Effector memory CD8-positive, alpha-beta T cell (primary cell): Measurements from ENCODE around the gene ADAMTS17.

Experiments used
- ATAC-seq: fragments of 150-1000 bp; cut with Tn5 transposase; replicated peaks from 2 replicates; pipeline ENCODE4 v1.10.0; 2021; ENCODE audit warnings: mild to moderate bottlenecking, moderate library complexity
- DNase-seq, 3 experiments: peaks; one replicate each; pipeline ENCODE4 v3.0.0; 2021
- H3K27ac Mint-ChIP-seq, 2 donors: one replicate each; pipeline ENCODE4 v1.8.0; 2022; ENCODE audit warnings: mild to moderate bottlenecking in 2 of 2, mixed read lengths in 2 of 2, moderate library complexity in 2 of 2
- H3K27me3 Mint-ChIP-seq, 2 donors: one replicate each; pipeline ENCODE4 v1.8.0; 2022; ENCODE audit warnings: mixed read lengths in 2 of 2
- H3K36me3 Mint-ChIP-seq: one replicate; pipeline ENCODE4 v1.8.0; 2022; ENCODE audit warnings: mild to moderate bottlenecking, moderate library complexity, mixed read lengths; ENCODE audit not compliant: insufficient read depth
- H3K4me1 Mint-ChIP-seq, 2 donors: one replicate each; pipeline ENCODE4 v1.8.0; 2022; ENCODE audit warnings: low read depth in 2 of 2, mixed read lengths in 2 of 2
- H3K4me3 Mint-ChIP-seq, 2 donors: one replicate each; pipeline ENCODE4 v1.8.0; 2022; ENCODE audit warnings: mild to moderate bottlenecking in 2 of 2, mixed read lengths in 2 of 2, moderate library complexity in 2 of 2
- H3K9me3 Mint-ChIP-seq, 2 donors: one replicate each; pipeline ENCODE4 v1.8.0; 2022; ENCODE audit warnings: mixed read lengths in 2 of 2

ADAMTS17 gene

DNA sequence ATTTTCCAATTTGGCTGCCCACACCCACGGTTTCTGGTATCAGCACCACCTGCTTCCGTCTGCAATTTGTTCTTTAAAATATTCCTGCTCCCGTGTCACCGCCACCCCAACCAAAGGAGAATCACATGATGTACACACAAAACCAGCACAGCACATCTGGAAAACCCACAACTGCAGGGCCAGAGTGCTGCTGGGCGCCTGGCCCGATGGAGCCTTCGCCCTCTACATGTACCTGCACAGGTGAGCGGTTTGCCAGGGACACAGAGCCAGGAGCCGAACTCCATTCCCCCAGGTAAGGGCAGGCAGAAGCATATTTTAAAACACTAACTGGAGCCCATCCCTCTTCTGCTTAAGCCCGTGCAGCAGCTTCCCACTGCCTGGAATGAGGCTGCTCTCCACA lies 75.6 kb downstream of the ADAMTS17 start:
- no peak for DNase-seq
- H3K9me3 Mint-ChIP-seq, result peaks cover 0 to 2% of the 10 kb centered on the region in 2 donors
- H3K27me3 Mint-ChIP-seq, result no peaks in the 10 kb centered on the region
- no peak overlapping the region for H3K4me3 Mint-ChIP-seq
- no peaks in the 10 kb centered on the region for H3K4me1 Mint-ChIP-seq
- H3K36me3 Mint-ChIP-seq, result no peaks in the 10 kb centered on the region
- ATAC-seq, result no peak
- H3K27ac Mint-ChIP-seq, result peak overlapping the region in 1 of 2 donors; percentile 29

DNA sequence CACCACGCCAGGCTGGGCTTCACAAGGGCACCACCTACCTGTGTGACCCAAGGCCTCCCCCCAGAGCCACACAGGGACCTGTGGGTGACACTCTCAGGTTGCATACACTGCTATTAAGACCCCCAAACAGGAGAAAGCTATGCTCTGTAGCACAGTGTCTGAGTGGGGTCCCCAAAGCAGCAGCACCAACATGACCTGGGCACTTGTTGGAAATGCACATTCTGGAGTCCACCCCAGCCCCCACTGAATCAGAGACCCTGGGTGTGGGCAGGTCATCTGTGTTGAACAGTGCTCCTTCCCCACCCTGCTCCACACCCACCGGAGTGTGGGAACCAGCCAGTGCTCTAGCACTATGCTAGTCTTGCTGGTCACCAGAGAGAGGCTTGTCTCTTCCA lies 76.1 kb downstream of the ADAMTS17 start:
- no peaks in the 10 kb centered on the region for H3K4me1 Mint-ChIP-seq
- no peaks in the 10 kb centered on the region for H3K36me3 Mint-ChIP-seq
- H3K27ac Mint-ChIP-seq, result peak overlapping the region; percentile 21 to 29
- no peak overlapping the region for H3K4me3 Mint-ChIP-seq
- ATAC-seq, result no peak
- H3K9me3 Mint-ChIP-seq, result no peaks in the 10 kb centered on the region
- H3K27me3 Mint-ChIP-seq, result no peaks in the 10 kb centered on the region
- no peak for DNase-seq

DNA sequence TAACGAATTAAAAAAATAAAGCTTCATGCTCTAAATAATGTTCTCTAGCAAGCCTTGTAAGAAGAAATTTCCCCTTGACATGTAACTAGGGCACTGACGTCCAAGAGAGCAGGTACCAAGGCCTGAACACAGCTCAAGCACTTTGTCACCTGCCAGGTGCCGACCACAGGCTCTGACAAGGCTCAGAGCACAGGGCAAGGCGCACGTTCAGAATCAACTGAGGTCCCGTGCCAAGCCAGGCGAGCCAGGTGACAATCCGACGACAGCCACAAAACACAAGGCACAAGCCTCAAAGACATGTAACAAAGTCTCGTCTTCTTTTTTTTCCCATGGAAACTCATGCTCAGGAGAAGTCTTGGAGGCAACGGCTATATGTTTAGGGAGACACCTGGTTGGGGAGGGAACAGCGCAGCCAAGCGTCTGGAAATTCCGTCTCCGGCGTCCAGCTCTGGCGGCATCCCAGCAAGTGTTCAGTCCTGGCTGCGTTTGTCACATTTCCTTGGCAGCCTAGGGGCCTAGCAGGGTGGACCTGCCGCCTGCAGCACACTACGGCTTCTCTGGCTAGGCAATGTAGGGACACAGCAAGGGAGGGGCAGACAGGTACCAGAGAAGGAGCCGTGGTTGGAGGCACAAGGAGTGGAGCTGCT lies 76.7 kb downstream of the ADAMTS17 start:
- Mint-ChIP-seq H3K36me3 (no peaks in the 10 kb centered on the region), H3K27me3 (no peaks in the 10 kb centered on the region), H3K4me1 (no peaks in the 10 kb centered on the region), H3K27ac (peak overlapping the region in 1 of 2 donors; percentile 21), H3K4me3 (no peak overlapping the region), H3K9me3 (no peaks in the 10 kb centered on the region)
- ATAC-seq (no peak), DNase-seq (no peak)

DNA sequence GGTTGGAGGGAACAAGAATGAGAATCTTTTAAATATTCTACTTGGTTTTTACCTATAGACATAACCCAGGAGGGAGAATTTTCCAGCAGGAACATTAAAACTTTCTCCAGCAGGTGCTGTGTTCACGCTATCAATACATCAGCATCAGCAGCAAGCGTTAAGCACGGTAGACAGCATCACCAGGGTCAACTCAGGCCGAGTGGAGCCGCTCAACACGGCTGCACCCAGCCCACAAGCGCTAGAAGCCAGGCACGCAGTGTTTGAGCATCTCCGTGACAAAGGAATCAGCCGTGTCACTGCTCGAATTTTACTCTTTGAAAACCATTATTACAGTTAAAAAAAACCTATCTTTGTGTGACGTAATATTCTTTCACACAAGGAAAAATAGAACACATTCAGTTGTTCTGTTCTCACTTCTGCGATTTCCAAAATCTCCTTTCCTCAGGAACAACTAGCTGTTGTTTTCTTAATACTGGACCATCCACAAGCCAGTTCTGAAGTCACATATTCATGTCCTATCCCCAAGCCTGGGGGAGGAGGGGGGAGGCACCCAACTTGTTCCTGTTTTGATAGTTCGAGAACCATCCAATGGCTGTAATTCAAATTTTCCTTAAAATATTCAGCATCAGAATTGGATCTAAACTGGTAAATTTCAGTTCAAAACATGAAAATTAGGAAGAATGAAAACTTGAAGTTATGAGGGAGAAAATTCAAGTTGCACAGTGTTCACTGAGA lies 77.9 kb downstream of the ADAMTS17 start:
- Mint-ChIP-seq H3K36me3 (no peaks in the 10 kb centered on the region), H3K9me3 (no peaks in the 10 kb centered on the region)

DNA sequence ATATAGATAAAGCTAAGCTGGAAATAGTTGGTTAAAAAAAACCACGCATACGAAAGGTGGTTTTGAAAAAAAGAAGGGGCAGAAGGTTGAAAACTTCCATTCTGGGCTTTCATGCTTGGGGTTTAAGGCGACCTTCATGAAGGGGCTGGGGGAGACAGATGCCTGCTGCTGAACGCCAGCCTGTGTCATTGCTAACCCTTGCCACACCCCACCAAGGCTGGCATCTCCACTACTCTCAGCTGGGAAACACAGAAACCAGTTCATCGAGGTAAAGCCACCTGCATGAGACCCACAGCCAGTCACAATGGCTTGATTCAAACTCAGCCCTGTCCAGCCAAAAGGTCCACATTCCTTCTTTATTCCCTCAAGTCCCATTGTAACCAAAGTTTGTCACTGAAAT lies 78.7 kb downstream of the ADAMTS17 start:
- Mint-ChIP-seq H3K4me3 (no peak overlapping the region), H3K27ac (no peak overlapping the region), H3K9me3 (no peaks in the 10 kb centered on the region), H3K4me1 (no peaks in the 10 kb centered on the region), H3K27me3 (no peaks in the 10 kb centered on the region), H3K36me3 (no peaks in the 10 kb centered on the region)
- ATAC-seq (no peak), DNase-seq (no peak)

More for the DNA sequence above, 77.9 kb downstream of the ADAMTS17 start:
- H3K4me3 Mint-ChIP-seq, result no peak overlapping the region
- ATAC-seq (no peak), DNase-seq (no peak)
- H3K27me3 Mint-ChIP-seq, result no peaks in the 10 kb centered on the region
- H3K27ac Mint-ChIP-seq, result no peak overlapping the region
- H3K4me1 Mint-ChIP-seq, result no peaks in the 10 kb centered on the region

DNA sequence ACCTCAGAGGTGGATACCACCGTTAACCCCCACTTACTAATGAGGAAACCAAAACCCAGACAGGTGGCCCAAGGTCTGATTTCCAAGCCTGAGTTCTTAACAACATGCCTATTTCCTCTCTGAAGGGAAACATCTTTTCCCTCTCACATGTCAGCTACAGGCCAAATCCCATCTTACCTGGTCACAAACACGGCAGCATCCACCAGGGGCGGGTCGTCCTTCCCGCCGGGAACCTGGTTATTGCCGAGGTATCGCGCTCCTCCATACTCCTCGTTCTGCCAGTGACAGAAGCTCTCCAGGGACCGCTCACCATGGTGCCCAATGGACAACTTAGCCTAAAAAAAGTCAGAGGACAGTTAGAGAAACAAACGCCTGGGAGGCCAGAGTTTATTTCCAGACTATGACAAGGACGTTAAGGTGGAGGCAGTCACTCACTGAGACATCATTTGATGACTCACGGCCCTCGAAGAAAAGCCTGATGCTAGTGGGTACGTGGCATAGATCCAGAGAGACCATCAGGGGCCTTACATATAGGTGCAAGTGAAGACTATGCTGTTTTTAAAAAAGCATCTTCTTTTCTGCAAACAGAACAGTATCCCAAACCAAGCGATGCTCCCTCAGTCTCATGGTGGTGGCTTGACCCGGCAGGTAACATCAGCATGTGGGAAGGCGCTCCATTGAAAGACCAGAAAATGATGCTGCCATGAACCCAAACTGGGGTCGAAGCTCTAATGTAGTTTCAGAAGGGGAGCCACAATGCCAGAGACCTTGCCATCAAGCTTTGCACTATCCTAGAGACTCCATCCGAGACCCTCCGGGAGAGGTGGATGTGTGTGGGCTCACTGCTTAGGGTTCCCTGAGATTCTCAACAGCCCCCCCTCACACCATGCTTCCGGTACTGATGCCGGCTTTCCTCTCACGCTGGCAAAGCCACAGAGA lies 80.2 kb downstream of the ADAMTS17 start:
- Mint-ChIP-seq H3K27ac (no peak overlapping the region), H3K4me3 (no peak overlapping the region), H3K9me3 (no peaks in the 10 kb centered on the region), H3K27me3 (no peaks in the 10 kb centered on the region), H3K4me1 (no peaks in the 10 kb centered on the region), H3K36me3 (no peaks in the 10 kb centered on the region)
- DNase-seq (no peak), ATAC-seq (no peak)

DNA sequence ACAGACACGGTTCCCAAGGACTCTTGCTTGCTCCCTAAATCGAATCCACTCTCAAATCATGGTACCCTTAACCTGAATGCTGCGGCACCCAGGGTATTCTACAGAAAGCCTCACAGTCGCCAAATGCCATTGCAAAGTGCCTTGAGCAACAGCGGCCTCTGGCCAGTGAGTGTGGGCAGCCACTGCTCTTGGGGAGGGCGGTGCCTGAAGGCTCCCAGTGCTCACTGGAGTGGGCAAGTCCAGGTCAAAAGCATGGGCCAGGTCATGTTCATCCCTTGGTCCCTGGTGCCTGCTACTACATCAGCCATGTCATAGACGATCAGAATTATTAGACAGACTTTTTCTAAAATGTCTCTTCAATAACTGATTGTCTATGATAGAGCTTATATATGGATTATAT lies 82.5 kb downstream of the ADAMTS17 start:
- no peak overlapping the region for H3K27ac Mint-ChIP-seq
- no peak for ATAC-seq
- H3K9me3 Mint-ChIP-seq, result no peaks in the 10 kb centered on the region
- H3K27me3 Mint-ChIP-seq, result no peaks in the 10 kb centered on the region
- DNase-seq, result no peak
- no peaks in the 10 kb centered on the region for H3K36me3 Mint-ChIP-seq
- H3K4me1 Mint-ChIP-seq, result peaks cover 0 to 3% of the 10 kb centered on the region in 2 donors
- no peak overlapping the region for H3K4me3 Mint-ChIP-seq

DNA sequence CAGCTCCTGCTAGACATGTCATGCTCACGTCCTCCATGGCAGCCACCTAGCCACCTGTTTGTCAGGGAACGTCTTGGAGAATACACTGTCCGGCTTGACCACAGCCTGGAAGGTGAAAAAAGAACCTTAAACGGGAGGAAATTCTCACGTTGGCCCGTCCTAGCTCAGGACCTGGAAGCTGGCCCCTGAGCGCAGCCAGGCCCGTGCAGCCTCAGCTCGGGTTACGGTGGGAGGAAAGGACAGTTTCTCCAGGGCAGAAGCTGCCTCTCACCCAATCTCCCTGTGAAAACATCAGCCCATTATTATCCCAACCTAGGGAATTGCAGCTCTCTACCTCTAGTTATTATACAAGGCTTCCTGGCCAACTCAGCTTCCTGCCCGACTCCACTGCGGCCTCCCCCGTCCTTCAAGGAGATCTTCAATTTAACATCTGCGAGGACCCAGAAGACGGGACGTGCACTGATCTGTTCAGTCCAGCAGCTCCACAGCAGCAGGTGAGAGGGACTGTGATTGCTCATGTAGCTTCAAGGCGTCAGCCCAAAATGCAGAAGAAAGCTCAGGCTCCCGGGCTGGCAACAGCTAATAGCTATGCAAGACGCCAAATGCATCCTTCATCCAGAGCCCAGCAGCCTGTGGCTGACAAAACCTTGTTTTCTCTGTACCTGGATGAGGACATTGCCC lies 84.7 kb downstream of the ADAMTS17 start:
- no peak for ATAC-seq
- no peak overlapping the region for H3K4me3 Mint-ChIP-seq

DNA sequence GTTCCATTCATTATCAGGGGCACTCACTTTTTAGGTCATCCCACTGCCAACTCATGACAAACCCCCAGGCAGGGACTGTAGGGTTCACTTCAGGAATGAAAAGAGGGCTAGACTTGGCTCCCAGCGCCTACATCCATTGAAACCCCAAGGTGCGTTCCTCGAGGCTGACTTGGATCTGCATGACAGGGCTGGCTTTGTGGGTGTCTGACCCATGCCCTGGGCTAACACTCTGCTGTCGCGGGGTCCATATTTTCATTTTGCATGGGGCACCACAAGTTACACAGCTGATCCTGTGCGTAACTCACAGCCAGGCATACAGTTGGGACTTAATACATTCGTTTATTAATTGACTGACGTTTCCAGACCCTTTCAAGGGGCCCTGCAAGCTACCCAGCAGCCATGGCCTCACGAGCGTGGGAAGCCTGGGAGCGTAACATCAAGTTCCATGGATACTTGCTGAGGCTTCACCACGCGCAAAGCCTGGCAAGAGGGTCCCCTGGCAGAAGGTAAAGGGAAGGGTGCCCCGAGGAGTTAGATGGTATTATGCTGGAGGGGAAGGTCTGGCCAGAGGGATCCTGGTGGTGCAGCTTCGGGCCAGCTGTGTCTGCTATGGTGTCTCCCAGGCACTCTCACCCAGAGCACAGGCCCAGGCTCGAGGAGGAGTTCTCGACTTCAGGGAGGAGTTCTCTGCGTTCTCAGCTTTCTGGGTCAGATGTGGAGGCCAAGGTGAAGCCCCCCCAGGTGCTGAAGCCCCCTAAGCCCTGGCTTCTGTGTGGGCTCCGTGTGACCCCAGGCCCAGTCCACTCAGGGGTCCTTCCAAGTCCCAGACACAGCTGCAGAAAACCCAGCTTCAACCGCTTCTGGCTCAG lies 85.4 kb downstream of the ADAMTS17 start:
- no peaks in the 10 kb centered on the region for H3K36me3 Mint-ChIP-seq
- H3K4me1 Mint-ChIP-seq, result peaks cover 0 to 3% of the 10 kb centered on the region in 2 donors
- no peaks in the 10 kb centered on the region for H3K27me3 Mint-ChIP-seq
- no peak for DNase-seq
- H3K4me3 Mint-ChIP-seq, result no peak overlapping the region
- no peaks in the 10 kb centered on the region for H3K9me3 Mint-ChIP-seq
- H3K27ac Mint-ChIP-seq, result no peak overlapping the region
- ATAC-seq, result no peak

More for the DNA sequence above, 84.7 kb downstream of the ADAMTS17 start:
- Mint-ChIP-seq H3K27me3 (no peaks in the 10 kb centered on the region), H3K36me3 (no peaks in the 10 kb centered on the region), H3K9me3 (no peaks in the 10 kb centered on the region), H3K27ac (no peak overlapping the region), H3K4me1 (peaks cover 0 to 3% of the 10 kb centered on the region in 2 donors)
- no peak for DNase-seq

DNA sequence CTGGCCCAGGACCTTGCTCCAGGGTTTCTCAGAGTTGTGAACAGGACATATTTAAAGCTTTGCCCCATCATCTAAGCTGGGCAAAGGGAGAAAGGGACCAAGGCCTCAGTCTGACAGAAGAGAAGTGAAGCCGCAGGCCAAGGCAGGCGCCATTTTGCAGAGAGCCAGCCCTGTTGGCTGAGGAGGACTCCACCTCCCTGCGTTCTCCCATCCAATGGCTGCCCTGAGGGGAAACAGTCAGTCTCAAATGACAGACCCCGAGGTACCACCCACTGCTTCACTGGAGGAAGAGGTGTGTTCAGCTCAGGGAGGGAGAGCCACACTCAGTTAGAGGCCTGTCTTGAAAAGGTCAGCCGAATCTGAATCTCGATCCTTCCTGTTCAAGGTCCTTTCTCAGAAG lies 86.1 kb downstream of the ADAMTS17 start:
- Mint-ChIP-seq H3K36me3 (no peaks in the 10 kb centered on the region), H3K27me3 (no peaks in the 10 kb centered on the region), H3K4me3 (no peak overlapping the region), H3K4me1 (peaks cover 0 to 3% of the 10 kb centered on the region in 2 donors), H3K27ac (no peak overlapping the region), H3K9me3 (no peaks in the 10 kb centered on the region)
- DNase-seq, result no peak
- ATAC-seq, result no peak

DNA sequence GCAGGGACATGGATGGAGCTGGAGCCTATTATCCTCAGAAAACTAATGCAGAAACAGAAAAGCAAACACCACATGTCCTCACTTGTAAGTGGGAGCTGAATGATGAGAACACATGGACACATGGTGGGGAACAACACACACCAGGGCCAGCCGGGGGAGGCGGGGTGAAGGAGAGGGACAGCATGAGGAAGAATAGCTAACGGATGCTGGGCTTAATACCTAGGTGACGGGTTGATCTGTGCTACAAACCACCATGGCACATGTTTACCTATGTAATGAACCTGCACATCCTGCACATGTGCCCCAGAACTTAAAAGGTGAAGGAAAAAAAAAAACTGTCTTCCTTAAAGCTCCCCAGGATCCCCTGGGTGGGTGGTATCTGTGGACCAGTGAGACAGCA lies 87.1 kb downstream of the ADAMTS17 start:
- H3K27ac Mint-ChIP-seq, result no peak overlapping the region
- no peak overlapping the region for H3K4me3 Mint-ChIP-seq
- ATAC-seq (no peak), DNase-seq (no peak)
- H3K9me3 Mint-ChIP-seq, result no peaks in the 10 kb centered on the region
- peaks cover 0 to 3% of the 10 kb centered on the region in 2 donors for H3K4me1 Mint-ChIP-seq
- no peaks in the 10 kb centered on the region for H3K36me3 Mint-ChIP-seq
- no peaks in the 10 kb centered on the region for H3K27me3 Mint-ChIP-seq

DNA sequence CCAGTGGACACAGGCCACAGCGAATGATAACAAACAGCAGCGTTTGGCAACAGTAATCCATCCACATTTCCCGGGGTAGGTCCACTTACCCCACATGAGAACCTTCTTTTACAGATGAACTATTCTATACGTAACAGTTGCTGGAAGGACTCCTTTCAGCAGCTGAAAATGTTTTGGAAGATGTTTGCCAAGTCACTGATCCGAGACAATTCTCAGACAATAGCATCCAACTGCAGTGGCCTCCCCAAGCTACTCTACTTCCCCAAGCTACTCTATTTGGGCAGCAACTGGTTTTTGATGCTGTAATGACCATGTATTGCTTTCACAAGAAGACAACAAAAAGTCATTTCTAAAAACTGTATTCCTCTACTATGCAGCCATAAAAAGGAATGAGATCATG lies 87.5 kb downstream of the ADAMTS17 start:
- no peak overlapping the region for H3K4me3 Mint-ChIP-seq
- no peak overlapping the region for H3K27ac Mint-ChIP-seq
- H3K4me1 Mint-ChIP-seq, result peaks cover 0 to 3% of the 10 kb centered on the region in 2 donors
- no peaks in the 10 kb centered on the region for H3K36me3 Mint-ChIP-seq
- H3K27me3 Mint-ChIP-seq, result no peaks in the 10 kb centered on the region
- ATAC-seq (no peak), DNase-seq (no peak)
- no peaks in the 10 kb centered on the region for H3K9me3 Mint-ChIP-seq
